NCI-H2196 (cell line): ENCODE data around the gene USP4.
A peak's percentile ranks its signal among the peaks of the same experiment; 100 is the strongest.
"Not testable (repeated sequence)": the region's sequence is repeated elsewhere in the genome, so short reads cannot be mapped to it uniquely, and the experiment has no call there.

Experiments used
- DNase-seq: peaks from one replicate; lab custom pipeline; 2025; ENCODE audit not compliant: unreplicated experiment; lab: John Stamatoyannopoulos, UW

USP4 gene

DNA sequence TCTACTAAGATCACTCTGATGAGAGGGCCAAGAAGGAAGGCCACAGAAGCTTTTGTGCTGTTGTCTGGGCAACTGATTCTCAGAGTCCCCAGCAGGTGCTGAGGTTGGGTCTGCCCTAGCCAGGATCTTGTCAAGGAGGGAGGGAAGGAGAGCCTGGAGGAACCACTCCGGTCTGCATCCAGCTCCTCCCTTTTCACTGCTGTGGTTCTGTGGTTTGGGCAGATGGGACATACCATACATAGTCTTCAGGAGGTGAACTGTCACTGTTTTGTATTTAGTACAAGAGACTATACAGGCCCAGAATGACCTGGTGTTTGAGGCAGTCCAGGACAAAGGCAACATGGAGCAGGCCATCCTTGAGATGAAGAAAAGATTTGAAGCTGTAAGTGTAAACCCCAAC lies 84.7 kb downstream of the USP4 start:
- no peak for DNase-seq

DNA sequence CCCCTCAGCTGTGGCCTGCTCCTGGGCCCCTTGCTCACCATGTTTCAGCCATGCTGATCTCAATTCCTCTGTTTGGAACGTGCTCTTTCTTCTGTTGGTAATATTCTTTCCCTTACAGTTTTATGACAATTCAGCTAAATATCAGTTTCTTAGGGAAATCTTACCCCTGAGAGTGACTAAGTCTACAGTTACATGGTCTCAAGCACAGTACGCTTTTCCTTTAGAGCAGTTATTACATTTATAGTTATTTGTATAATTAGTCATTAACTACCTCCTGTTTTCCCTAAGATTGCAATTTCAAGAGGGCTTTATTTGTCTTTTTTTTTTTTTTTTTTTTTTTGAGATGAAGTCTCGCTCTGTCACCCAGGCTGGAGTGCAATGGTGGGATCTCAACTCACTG lies 86.3 kb downstream of the USP4 start:
- DNase-seq, result no peak

DNA sequence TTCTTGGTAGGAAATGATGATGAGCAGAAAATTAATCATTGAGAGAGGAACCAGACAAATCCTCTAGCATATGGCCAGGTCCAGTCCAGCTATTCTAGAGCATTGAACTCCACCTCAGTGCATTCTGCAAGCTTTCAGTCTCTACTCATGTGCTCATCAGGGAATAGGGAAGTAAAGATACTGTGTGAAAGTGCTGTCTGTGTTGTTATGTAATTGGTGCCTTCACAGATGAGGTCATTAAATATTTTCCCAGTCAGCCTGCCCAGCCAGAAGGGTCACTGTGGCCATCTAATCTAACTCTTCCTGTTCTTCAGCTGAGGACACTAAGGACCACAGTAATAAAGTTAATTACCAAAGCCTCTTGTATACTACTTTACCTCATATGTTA lies 91.0 kb downstream of the USP4 start:
- no peak for DNase-seq

DNA sequence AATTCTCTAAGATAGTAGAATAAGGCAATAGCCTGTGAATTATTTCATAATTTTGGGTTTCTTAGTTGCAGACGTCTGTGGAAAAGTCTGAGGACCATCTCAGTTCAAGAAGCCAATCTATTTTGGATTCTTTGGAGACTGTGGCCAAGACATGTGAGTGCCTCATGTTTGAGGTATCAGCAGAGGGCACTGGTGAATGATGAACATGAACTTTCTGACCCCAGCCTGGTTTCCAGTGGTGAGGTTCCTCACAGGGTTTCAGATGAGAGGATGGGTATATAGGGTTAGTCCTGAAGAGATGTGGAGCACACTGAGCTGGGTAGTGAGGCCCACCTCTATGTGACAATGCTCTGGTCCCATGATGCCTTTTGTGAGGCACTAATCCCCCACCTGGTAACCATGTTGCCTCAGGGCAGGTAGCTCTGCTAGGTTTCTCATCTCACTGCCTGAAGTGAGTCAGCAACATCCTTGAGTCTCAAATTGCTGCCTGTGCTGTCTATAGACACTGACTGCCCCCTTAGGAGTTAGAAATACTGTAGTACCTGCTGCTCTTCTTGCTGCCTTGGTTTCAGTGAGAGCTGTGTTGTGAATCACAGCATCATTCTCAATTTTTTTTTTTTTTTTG lies 95.2 kb downstream of the USP4 start:
- peak; percentile 2 for DNase-seq

DNA sequence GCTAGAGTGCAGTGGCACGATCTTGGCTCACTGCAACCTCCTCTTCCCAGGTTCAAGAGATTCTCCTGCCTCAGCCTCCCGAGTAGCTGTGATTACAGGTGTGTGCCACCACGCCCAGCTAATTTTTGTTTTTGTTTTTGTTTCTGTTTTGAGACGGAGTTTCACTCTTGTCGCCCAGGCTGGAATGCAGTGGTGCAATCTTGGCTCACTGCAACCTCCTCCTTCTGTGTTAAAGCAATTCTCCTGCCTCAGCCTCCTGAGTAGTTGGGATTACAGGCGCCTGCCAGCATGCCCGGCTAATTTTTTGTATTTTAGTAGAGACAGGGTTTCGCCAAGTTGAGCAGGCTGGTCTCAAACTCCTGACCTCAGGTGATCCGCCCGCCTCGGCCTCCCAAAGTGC lies 99.8 kb downstream of the USP4 start:
- DNase-seq, result not testable (repeated sequence)

DNA sequence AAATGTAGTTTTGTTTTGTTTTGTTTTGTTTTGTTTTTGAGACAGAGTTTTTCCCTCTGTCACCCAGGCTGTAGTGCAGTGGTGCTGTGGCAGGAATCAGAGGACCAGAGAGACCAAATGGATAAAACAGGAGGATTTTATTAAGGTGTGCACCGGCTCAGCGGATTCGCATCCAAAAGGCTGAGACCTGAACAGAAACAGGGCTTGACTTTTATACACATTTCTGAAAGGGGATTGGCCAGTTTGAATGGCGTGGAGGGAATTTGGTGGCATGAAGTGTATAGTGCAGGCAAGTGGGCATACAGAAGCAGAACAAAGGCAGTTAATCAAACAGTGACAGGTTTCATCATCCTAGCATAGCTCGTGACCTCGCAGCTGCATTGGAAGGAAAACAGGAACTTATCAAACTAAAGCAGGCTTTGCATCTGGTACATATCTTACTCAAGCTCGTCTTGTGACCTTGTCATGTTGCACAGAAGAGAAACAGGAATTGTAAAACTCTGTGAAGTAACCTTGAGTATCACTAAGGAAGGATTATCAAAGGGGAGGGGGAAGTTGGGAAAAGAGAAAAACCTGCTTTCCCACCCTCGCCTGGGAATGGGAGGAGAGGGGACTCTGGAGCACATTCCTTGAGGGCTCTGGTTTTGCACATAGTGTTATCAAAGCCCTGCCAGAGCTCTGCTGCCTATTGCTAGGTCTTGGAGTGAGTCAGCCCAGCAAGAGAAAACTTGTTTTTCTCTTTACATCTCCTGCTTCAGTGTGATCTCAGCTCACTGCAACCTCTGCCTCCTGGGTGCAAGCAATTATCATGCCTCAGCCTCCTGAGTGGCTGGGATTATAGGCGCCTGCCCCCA lies 101.4 kb downstream of the USP4 start:
- DNase-seq, result no peak

DNA sequence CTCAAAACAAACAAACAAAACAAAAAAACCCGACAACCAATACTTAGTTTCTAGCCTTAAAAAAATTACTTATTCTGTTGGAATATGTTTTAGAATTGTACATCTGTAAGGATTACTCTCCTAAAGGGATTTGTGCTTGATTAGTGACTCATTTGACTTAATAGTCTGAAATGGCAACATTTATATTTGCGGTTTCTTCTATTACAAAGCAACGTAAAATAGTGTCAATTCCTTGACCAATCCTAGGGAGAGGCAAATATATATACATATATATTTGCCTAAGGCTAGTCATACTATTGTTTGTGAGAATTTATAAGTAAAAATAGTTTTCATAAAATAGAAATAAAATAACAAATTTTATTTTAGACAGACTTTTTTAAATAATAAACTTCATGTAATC lies 102.5 kb downstream of the USP4 start:
- DNase-seq, result no peak

DNA sequence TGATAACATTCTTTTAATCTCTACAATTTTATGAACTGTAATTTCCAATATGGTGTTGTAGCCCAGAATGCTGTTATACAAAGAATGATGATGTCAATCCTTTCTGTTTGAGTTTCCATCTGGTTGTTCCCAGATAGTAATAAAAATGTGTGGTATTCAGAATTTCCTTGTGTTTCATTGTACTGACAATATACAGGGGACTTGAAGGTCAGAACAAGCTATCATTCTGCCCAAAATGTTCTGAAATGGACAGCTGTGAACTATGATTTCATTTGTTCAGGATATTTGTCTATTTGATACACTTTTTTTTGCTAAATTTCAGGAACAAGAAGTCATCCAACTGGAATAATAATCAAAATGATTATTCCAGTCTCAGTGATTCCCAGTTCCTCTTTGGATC lies 103.6 kb downstream of the USP4 start:
- DNase-seq, result no peak

DNA sequence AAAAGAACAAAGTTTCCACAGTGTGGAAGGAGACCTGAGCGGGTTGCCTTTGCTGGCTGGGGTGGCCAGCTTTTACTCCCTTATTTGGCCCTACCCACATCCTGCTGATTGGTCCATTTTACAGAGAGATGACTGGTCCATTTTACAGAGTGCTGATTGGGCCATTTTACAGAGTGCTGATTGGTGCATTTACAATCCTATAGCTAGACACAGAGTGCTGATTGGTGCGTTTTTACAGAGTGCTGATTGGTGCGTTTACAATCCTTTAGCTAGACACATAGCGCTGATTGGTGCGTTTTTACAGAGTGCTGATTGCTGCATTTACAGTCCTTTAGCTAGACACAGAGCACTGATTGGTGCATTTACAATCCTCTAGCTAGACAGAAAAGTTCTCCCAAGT lies 111.0 kb downstream of the USP4 start:
- DNase-seq, result not testable (repeated sequence)
